GM19397 (cell line): Measurements from ENCODE around the gene BCL7A.
A peak's percentile ranks its signal among the peaks of the same experiment; 100 is the strongest.
"Not testable (repeated sequence)": the region's sequence is repeated elsewhere in the genome, so short reads cannot be mapped to it uniquely, and the experiment has no call there.

Experiments
- ATAC-seq: cut with Tn5 transposase; IDR thresholded peaks from one replicate; pipeline ENCODE4 v1.9.1; 2021; ENCODE audit warnings: mild to moderate bottlenecking, moderate library complexity; ENCODE audit not compliant: unreplicated experiment

Gene BCL7A

DNA sequence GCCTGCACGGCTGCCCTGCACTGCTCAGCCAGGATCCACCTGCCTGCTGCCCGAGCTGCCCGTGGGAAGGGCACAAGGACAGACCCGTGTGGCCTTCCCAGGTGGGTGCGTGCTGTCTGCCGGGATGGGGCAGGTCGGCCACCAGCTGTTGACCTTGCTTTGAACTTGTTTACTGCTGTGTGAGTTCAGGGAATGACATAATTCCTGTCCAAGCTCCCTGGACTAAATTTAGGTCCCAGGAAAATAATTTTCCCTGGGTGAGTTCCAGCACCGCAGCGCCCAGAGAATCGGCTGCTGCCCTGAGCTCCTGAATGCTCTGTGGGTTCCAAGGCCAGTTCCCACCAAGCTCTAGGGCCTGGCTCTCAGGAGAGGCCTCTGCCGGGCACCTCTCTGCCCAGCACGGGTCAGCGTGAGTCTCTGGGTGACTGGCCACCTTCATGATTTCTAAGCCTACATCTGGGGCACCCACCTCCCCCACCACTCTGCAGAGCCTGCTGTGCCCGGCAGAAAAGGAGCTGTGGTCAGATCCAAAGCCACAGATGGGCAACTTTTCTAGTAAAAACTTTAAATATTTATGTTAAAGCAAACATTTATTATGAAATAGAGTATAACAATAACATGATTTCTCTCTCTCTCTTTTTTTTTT lies 29.7 kb downstream of the BCL7A start:
- no peak for ATAC-seq

DNA sequence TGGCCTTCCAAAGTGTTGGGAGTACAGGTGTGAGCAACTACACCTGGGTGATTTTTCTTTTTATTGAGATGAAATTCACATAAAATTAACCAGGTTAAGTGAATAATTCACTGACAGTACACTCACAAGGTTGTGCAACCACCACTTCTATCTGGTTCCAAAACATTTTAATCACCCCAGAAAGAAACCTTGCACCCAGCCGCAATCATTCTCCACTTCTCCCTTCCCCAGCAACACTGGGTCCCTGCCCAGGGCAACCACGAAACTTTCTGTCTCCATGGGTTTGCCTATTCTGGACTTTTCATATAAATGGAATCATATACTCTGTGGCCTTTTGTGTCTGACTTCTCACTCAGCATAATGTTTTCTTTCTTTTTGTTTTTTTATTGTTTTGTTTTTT lies 30.6 kb downstream of the BCL7A start:
- ATAC-seq, result no peak

DNA sequence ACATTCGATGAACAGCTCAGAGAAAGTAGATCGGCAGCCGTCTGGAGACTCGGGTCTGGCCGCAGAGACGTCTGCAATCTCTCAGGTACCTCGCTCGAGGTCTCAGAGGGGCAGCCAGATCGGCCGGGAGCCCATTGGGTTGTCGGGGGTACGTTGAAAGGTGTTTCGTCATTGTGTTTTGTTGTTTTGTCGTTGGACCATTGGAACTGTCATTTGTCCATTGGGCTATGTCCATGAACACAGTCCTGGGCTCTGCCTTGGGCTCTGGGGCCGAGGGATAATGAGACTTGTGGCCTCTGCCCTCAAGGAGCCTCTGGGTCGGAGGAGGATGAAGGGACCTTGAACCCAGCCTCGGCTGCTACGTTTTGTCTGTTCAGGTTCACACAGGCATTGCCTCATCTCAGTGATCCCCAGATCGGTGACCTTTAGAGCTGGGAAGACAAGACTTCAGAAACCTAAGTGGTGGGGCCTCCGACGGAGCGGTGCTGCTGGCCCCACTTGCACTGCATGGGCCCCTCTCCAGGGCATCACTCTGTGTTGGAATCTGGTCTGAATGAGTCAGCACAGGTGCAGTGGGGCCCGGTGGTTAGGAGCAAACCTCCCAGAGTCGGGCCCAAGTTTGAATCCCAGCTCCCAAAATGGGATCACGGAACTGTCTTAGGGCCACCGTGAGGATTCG lies 33.3 kb downstream of the BCL7A start:
- ATAC-seq, result no peak

DNA sequence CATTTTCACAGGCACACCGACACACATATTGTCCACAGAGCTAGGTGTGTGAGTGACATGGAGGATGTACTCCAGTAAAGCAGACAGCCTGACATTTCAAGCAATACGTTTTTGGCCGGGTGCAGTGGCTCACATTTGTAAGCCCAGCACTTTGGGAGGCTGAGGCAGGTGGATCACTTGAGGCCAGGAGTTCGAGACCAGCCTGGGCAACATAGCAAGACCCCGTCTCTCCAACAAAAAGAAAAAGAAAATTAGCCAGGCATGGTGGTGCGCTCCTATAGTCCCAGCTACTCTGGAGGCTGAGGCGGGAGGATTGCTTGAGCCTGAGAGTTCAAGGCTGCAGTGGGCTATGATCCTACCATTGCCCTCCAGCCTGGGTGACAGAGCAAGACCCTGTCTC lies 34.7 kb downstream of the BCL7A start:
- not testable (repeated sequence) for ATAC-seq

DNA sequence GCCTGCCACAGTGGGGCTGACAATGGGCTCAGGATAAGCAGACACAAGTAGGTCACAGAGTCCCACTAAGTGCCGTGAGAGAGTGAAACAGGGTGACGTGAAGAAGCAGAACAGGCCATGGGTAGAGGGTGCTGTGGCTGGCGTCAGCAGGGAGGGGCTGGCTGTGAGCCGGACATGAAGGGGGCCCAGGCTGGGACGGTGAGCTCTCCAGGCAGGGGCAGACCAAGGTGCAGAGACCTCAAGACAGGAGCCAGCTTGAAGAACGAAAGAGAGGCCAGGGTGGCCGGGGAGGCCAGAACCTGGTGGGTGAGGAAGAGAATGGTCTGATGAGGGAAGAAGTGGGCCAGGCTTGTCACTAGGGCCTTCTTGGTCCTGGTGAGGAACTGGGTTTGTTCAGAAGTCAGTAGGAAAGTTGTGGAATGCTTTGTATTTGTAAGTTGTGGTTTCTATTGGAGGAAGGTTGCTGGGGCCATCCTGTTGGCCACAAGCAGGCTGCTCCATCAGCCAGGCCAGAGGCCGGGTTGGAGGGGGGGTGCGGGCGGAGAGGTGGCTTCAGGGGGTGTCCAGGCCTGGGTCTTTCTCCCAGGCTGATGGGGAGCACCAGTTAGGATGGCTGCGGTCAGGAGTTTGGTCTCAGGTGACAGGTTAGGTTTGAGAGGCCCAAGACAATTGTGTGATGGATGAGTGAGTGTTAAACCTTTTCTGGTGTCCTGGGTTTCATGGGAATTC lies 35.5 kb downstream of the BCL7A start:
- no peak for ATAC-seq

DNA sequence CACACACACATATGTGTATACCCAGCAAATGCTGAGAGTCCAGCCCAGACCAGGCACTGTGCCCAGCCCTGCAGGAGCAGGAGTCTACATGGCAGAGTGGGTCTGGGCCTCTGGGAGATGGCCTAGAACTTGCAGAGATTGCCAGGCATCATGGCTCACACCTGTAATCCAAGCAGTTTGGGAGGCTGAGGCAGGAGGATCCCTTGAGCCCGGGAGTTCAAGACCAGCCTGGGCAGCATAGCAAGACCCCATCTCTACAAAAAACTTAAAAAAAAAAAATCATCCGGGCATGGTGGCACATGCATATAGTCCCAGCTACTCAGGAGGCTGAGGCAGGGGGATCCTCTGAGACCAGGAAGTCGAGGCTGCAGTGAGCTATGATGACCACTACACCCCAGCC lies 36.1 kb downstream of the BCL7A start:
- no peak for ATAC-seq

DNA sequence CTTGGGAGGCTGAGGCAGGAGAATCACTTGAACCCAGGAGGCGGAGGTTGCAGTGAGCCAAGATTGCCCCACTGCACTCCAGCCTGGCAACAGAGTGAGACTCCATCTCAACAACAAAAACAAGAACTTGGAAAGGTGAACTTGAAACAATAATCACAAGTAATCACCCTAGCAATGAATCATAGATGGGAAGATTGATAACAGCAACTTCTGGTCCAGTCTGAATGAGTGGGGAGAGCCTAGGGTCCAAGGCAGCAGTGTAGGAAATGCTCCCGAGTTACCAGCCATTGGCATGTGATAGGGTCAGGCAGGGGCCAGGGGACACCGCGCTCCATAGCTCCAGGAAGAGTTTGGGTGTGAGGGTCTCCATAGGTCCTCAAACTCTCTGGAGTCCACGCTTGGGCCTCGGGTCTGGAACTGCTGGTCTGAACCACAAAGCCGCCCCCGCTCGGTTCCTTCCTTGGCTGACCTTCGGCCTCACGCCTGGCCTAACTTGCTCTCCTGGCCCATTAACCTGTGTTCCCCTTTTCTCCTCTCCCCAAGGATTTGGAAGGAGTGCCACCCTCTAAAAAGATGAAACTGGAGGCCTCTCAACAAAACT lies 37.0 kb downstream of the BCL7A start:
- ATAC-seq, result no peak

DNA sequence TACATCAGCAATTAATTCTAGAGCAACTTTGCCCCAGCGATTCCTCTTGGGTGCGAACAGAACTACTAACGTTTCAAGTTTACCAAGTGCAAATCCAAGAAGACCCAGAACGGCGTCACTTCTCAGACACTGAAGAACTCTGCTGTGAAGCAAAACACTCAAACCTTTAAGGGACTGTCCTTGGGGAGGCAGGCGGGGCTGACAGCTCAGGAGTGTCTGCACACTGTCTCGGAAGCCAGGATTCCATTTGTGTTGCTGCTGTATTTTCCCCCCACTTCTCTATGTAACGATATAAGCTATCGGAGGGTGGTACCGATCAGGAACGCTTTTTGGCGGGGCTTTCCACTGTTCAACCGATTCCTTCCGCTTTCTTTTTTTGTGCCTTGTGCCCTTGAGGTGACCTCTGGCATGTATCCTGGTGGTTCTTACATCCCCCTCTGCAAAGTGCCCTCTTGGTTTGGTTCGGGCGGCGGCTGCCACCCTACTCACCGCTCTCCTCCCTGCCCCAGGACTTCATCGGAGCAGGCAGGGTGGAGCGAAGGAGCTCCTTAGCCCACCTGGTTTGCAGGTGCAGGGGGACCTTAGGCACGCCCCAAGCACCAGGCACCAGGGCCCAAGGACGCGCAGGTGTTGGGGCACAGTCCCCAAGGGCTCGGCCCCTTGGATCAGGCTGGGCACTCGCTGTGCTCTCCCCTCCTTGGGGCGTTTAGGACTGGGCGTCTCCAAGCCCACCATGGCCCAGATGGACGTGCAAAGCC lies 37.7 kb downstream of the BCL7A start:
- ATAC-seq, result no peak

DNA sequence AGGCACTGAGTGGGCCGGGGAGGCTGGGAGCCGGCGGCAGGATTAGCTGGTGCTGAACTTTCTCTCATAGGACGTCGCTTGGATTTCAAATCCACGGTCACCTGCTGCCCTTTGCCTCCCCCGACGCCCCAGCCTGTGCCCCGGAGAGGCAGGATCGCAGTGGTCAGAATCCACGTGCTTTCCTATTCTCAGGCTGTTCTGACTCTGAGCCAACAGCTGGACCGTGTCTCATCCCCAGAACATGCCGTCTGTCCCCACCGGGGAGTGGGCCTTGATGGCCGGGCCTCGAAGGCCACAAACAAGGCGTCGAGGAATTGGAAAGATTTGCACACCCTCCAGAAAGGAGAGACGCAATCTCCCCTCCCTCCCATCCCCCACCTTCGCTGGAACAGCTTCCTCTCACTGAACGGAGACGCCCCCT lies 38.4 kb downstream of the BCL7A start:
- ATAC-seq, result no peak

DNA sequence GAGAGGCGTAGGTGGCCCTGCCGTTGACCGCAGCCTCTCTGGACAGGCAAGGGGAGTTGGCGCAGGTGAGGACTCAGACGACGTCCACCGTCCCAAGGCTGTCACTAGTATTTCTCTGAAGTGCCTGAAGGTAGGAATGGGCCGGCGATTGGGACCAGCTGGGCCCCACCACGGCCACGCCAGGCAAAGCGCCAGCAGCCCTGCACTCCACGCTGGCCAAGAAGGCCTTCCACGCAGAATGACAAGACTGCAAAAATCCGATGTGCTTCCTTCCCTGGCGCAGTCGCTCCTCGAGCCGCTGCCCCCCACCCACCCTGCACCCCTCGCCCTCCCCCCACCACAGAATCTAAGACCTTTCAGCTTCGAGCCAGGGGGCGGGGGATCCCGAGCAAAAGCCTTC lies 39.6 kb downstream of the BCL7A start:
- no peak for ATAC-seq

DNA sequence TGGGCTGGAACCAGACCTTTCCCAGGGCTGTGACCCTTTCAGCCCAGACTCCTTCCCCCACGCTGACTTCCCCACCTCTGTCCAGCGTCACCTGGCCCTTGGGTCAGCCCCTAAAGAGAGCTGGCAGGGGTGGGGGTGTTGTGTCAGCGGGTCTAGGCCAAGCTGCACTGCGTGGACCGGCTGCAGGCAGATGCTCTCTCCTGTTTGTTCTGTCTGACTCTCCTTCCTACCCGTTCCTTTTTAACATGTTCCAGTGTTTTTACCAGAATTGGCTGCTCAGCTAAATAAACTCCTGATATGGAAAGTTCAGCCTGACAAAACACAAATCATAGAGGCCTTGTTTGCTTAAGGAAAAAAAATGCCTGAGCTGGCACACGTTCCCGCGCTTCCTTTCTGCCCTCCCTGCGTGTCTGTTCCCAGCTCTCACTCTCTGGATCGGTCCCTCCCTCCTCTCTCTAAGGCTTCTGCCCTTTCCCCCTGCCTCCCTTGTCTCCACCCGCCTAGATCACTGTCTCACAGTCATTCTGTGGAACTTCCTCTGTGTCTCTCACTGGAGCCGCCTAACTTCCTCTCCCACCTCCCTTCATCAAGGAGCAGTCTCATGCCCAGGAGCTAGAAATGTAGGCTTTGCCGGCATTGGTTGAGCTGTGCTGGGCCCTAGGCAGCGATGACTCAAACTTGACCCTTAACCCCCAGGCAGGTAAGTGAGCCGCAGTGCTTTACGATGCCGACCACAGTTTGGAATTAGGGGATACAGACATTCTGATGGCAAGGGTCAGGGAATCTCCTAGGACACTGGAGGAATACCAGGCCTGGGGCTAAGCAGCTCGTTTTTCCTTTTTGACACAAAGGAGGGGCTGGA lies 41.4 kb downstream of the BCL7A start:
- ATAC-seq, result no peak

DNA sequence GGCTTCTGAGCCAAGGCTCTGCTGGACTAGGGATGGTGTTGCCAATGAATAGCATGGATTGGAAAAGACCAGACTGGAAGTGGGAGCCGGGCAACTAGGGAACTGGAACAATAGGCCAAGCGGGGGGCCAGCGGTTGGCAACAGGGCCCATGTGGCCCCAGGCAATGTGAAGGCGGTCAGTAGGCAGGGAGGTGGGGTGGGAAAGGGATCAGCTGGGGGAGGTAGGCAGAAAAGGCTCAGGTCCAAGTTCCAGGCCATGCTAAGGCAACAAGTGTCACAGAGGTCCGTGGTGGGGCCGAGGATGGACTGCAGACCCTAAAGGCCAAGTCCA lies 42.0 kb downstream of the BCL7A start:
- ATAC-seq, result no peak

DNA sequence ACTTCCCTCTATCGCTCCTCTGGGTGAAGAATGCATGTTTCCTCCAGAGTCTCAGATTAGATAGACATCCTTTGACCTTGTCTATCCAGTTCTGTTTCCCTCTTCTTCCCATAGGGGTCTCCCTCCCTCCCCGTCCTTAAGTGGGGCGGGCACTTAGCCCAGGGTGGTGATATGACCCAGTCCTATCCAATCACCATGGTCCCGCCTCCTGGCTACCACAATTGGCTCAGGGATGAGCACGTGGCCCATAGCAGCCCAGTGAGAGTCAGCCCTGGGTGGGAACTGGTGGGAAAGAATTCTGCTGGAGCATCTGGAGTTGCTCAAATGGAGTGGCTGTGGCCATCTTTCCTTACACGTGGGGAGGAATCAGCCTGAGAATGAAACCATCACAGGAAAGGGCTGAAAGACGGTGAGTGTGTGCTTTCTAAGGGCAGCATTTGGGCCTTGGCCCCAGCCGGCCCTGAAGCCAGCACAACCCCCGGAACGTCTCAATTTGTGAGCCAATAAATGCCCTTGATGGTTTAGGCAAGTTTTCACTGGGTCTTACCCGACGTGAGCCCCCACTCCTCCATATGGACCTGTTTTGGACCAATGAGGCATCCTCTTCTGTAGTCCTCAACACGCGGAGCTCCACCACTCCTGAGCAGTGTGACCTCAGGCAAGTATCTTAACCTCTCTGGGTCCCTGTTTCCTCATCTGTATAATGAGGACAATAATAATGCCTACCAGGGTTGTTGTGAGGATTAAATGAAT lies 42.5 kb downstream of the BCL7A start:
- ATAC-seq, result no peak

DNA sequence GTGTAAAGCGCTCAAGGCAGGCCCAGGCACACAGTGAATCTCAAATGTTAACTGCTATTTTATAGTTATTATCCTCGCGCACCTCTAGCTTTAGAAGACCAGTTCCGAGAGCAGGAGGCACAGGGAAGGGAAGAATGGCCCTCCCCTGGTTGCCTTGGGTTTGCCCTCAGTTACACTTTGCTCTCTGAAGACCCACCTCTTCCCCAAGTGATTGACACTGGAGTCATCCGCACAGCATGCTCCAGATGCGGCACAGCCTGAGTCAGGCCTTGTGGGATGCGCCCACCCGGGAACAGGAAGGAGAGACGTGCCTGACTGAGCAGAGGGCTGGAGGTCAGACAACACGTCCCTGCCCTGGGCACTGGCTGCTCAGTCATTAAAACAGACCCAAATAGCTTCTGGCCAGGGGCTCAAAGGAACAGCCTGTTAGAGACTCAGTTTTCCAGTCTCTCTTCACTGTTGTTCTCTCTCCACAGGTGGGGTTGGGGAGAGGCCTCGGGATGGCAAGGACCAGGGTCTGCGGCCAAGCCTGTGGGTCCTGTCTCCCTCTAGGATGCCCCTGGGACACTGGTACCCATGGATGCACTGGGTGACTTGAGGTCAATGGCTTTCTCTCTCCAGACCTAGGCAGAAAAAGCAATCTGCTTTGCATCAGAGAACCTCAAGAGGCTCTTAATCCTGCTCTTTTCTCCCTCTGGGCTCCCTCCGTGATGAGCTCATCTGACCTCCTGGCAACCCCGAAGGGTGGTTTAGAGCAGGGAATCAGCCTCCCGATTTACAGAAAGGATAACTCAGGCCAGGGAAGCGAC lies 43.3 kb downstream of the BCL7A start:
- ATAC-seq, result no peak

DNA sequence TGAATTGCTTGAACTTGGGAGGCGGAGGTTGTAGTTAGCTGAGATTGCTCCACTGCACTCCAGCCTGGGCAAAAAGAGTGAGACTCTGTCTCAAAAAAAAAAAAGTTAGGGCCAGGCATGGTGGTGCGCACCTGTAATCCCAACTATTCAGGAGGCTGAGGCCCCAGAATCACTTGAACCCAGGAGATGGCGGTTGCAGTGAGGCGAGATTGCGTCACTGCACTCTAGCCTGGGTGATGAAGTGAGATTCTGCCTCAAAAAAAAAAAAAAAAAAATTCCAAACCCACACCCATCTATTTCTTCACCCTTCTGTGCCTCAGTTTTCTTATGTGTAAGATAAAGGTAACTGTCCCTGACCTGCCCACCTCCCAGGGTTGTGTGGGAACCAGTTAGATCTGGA lies 45.9 kb downstream of the BCL7A start:
- ATAC-seq, result no peak

DNA sequence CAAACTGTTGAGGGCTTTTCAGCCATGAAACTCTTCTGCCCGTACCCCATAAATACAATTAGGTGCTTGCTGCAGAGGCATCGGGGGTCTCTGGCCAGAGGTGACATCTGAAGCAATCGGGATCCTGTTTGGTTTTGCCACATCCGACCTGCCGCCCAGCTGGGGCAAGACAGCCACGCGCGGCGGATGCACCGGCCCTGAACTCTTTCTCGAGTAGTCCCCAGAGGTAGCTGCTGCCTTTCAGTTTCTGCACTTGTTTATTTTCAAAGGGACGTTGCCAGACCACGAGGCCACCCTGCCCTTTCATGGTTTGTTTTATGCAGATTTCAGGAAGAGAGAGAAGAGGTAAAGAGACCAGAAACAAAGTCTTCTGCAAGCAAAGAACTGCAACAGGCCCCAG lies 46.3 kb downstream of the BCL7A start:
- peak; percentile 90 for ATAC-seq

DNA sequence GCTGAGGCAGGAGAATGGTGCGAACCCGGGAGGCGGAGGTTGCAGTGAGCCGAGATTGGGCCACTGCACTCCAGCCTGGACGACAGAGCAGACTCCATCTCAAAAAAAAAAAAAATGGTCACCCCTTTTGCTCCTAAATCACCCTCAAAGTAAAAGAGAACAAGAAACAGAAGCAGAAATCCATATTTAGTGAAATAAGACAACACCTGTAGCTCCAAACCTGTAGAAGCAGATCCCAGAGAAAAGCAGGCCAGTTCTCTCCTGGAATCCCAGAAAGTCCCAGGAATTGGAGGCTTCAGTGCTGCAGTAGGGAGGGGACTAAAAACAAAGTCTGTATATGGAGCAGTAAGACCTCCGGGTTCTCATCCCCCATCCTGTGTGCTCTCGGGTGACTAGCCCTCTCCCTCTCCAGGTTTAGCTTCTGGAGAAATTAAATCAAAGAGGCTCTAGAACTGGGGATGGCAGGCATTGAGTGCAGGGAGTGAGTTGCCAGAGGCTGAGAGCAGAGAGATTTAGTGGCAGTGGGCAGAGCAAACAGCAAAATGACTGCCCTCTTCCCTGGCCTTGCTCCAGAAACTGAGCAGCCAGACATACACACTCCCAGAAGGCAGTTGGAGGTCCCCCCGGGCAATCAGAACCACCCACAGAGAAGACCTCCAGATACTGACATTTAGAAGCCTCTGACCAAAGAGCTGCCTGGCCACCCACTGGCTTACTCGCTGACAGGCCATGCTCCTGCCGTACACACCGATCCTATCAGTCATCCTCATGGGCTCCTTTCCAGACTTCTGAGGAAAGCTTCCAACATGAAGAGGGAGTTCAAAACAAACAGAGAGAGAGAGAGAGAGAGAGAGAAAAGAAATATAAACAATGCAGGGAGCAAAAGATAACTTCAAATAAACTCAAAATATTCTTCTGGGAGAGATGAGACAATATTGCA lies 50.6 kb downstream of the BCL7A start:
- no peak for ATAC-seq

DNA sequence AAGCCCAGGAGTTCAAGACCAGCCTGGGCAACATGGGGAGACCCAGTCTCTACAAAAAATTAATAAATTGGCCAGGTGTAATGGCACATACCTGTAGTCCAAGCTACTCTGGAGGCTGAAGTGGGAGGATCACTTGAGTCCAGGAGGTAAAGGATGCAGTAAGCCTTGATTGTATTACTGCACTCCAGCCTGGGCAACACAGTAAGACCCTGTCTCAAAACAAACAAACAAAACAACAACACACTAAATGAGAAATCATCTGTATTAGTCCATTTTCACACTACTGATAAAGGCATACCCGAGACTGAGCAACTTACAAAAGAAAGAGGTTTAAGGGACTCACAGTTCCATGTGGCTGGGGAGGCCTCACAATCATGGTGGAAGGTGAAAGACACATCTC lies 52.1 kb downstream of the BCL7A start:
- ATAC-seq, result no peak
